HG02884 (cell line): ENCODE results near the gene ERMP1.

Source experiments
- ATAC-seq: cut with Tn5 transposase; IDR thresholded peaks from one replicate; pipeline ENCODE4 v1.9.1; 2021; ENCODE audit warnings: mild to moderate bottlenecking, moderate library complexity; ENCODE audit not compliant: unreplicated experiment

The ERMP1 gene

DNA sequence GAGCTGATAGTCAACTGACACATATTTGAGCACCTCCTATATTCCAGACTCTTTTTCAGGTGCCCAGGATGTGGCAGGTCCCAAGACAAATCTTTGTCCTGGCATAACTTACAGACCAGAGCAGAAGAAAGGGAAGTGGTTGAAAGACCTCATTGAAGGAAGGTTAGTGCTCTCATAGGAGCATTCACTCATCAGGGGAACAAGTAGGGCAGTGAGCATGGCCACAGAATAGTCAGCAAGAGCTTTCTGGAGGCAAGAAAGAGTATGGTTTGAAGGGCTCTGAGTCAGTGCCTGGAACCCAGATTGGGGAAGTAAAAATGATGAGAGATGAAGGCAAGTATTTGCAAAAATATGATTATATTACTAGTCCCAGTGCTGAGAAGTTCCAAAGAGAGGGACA is 25.0 kb upstream of the ERMP1 start:
- ATAC-seq: no peak

DNA sequence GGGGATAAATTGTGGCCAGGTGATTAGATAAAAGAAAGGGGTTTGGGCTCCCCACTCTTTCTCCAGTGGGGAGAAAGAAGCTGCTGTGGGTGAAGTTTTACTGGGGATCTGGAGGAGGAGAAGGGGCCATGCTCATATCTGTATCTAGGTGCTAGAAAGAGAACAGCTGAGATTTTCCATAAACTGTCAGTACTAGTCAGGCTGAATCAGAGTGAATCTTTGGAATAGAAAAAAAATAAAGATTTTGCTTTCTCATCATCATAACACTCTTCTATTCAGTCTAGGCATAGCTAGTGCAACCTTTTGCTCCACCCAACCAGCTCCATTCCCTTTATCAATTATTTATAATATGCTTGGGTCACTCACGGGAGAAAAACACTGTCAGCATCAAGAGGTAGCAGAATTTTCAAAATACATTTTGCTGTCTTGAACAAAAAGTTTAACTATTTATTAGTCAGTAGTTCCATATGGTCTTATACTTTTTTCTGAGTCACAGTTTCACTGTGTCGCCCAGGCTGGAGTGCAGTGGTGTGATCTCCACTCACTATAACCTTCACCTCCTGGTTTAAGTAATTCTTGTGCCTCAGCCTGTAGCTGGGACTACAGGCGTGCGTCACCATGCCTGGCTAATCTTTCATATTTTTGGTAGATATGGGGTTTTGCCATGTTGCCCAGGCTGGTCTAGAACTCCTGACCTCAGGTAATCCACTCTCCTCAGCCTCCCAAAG is 21.3 kb upstream of the ERMP1 start:
- no peak for ATAC-seq

- ATAC-seq: no peak
These were observed 20.7 kb upstream of the ERMP1 start for GRCh38 chr9:5853617-5854016.

GRCh38 chr9:5852987-5853386 is 20.1 kb upstream of the ERMP1 start:
- ATAC-seq: no peak

- ATAC-seq: peak; percentile 95
These were observed 18.5 kb upstream of the ERMP1 start for GRCh38 chr9:5851445-5851844.

DNA sequence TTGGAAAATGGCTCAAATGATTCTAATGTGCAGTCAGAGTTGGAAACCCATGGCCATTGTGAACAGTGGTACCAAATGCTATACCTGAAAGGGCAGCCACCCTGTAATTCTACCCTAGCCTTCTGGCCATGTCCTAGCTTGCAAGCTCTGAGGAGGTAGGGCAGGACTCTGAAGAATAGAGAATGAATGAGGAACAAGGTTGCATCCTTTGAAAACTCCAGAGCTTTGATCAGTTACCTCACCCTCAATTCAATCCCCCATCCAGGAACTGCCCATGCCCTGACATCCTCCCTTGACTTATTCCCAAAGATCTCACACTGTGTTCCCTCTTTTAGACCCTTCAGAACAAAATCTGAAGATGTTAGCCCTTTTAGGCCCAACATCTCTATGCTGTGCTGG is 17.8 kb upstream of the ERMP1 start:
- no peak for ATAC-seq

DNA sequence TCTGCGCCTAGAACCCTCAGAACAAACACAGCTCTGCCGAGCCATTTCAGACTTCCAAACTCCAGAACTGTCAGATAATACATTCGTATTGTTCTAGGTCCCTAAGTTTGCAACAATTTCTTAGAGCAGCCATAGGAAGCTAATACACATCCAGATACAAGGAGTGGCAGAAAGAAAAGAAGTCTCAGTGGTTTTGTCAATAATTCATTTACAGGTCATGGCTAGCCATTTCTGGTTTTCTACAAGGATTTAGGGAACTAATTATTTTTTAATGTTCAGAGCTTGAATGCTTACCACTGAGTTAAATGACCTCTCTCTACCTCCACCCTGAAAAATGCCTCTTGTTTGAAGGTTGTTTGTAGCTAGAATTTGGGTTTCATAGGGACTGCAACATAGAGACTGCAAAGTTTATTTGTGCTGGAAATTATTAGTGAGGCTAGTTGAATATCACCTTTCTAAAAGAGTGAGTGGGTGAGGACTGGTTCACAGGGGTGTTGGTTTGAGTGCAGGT is 15.5 kb upstream of the ERMP1 start:
- no peak for ATAC-seq

GRCh38 chr9:5846501-5846921 is 13.6 kb upstream of the ERMP1 start:
- ATAC-seq: no peak

GRCh38 chr9:5846096-5846495 is 13.2 kb upstream of the ERMP1 start:
- ATAC-seq: no peak

- ATAC-seq: no peak
These were observed 12.2 kb upstream of the ERMP1 start for GRCh38 chr9:5845157-5845531.

DNA sequence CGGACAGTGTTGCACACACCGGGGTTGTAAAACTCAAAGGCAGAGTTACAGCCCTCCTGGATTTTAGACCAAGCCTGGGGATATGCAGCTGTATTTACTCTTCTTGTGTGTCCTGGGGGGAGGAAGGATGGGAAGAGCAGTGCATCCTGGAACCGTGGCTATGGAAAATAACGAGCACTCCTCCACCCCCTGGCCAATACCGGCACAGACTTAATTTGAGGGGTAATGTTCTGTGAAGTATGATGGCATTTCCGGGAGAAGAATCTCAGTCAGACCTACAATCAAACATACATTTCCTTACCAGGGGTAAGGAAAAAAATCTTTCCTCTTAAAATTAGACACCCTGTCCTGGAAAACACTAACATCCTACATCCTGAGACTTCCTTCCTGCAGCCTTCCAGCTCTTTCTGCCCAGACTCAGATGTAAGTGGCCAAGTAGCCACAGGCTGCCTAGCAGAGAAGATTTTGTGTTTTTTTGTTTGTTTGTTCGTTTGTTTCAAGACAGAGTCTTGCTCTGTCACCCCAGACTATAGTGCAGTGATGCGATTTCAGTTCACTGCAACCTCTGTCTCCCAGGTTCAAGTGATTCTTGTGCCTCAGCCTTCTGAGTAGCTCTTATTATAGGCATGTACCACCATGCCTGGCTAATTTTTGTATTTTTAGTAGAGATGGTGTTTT is 11.0 kb upstream of the ERMP1 start:
- no peak for ATAC-seq

- no peak for ATAC-seq
These were observed 10.2 kb upstream of the ERMP1 start for GRCh38 chr9:5842929-5843793.

DNA sequence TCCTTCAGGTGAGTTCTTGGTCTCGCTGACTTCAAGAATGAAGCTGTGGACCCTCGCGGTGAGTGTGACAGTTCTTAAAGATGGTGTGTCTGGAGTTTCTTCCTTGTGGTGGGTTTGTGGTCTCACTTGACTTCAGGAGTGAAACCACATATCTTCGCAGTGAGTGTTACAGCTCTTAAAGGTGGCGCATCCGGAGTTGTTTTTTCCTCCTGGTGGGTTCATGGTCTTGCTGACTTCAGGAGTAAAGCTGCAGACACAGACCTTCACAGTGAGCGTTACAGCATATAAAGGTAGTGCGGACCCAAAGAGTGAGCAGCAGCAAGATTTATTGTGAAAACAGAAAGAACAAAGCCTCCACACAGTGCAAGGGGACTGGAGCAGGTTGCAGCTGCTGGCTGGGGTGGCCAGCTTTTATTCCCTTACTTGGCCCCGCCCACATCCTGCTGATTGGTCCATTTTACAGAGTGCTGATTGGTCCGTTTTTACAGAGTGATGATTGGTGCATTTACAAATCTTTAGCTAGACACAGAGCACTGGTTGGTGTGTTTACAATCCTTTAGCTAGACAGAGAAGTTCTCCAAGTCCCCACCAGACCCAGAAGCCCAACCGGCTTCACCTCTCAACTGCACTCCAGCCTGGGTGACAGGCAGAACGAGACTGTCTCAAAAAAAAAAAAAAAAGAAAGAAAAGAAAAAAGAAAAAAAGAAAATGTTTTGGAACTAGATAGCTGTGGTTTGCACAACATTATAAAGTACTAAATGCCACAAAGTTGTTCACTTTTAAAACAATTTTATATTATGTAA is 9.1 kb upstream of the ERMP1 start:
- ATAC-seq: no peak

- no peak for ATAC-seq
These were observed 7.9 kb upstream of the ERMP1 start for GRCh38 chr9:5840788-5841187.

GRCh38 chr9:5839572-5839902 is 6.6 kb upstream of the ERMP1 start:
- no peak for ATAC-seq

- ATAC-seq: no peak
These were observed 6.1 kb upstream of the ERMP1 start for GRCh38 chr9:5838884-5839571.

DNA sequence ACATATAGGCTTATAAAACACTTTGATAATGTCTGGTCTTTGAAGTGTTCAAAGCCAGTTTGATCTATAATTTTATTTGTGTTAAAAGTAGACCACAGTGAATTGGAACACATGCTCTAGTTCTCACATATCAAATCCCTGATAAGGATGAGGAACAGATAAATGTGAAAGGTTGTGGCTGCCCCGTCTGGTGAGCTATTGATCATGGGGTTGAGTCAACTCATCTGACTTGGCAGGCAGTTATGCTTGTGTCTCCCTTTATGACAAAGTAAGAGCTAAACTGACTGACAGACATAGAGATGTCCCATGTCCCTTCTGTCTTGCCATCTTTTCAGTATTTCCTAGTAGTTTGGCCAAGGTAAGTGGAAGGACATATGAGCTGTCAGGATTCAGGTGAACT is 2.9 kb upstream of the ERMP1 start:
- no peak for ATAC-seq

DNA sequence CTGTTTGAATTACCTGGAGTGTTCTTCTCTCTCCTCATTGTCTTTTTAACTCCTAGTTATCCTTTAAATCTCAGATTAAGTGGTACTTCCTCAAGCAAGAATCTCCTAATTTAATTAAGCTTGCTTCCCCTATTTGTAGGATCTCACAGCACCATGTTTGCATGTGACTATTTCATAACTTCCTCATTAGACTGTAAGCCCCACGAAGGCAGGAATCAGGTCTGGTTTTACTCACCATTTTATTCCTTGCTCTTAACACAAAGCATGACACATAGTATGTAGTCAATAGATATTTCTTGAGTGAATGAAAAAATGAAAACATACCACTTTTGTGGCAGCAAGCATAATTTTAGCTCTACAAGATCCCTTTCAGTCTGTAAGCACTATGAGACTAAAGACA is 1.3 kb upstream of the ERMP1 start:
- no peak for ATAC-seq

DNA sequence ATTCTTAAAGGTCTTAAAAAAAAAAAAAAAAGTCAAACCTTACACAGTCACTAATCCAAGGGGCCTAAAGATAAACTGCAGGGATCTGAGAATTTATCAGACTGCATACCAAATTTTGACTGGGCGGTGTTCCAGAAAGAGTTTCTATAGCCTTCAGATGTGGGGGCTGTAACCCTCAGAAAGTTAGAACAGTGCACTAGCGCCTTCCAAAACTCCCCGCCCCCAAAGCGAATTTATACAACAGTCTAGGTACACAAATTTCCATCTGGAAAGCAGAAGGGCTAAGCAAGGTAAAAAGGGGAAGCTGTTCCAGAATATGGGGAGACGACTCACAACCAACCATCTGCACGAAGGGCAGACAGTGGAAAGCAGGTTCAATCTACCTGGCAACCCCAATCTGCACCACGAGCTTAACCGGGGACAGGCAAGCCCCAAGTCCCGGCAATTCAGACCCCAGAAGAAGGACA is 813 bp downstream of the ERMP1 start:
- no peak for ATAC-seq
